ENCODE measurements around the gene IFRD2.
A peak's percentile ranks its signal among the peaks of the same experiment; 100 is the strongest.

Gene IFRD2

GRCh38 chr3:50299929-50300680, 7.9 kb upstream of the IFRD2 start:
- TF ChIP-seq CTCF (IDR thresholded peaks at IDR 0.05; ENCODE audit: low read depth, low read length, missing control alignments): no peak
- no peak for DNase-seq (ENCODE audit: low read depth)
- H3K4me3 ChIP-seq (ENCODE audit: low read depth, low read length): peak overlapping the region; percentile 62

GRCh38 chr3:50299638-50299928, 7.4 kb upstream of the IFRD2 start:
- peak overlapping the region; percentile 62 for H3K4me3 ChIP-seq (ENCODE audit: low read depth, low read length)
- TF ChIP-seq CTCF (IDR thresholded peaks at IDR 0.05; ENCODE audit: low read depth, low read length, missing control alignments): no peak
- DNase-seq (ENCODE audit: low read depth): no peak

GRCh38 chr3:50298836-50299637, 6.8 kb upstream of the IFRD2 start, which contains the start of the genes HYAL3 and NAA80:
HYAL3 (minus strand) TSS chr3:50299405; CDS start chr3:50295602, 3,803 bp downstream.
NAA80 (minus strand) TSS chr3:50299405; CDS start chr3:50297463, 1,942 bp downstream.
- H3K4me3 ChIP-seq (ENCODE audit: low read depth, low read length): peak within 1 kb of the TSS; percentile 75
- DNase-seq (ENCODE audit: low read depth): peak; percentile 96
- TF ChIP-seq CTCF (IDR thresholded peaks at IDR 0.05; ENCODE audit: low read depth, low read length, missing control alignments): peak; percentile 55

- peak overlapping the region; percentile 75 for H3K4me3 ChIP-seq (ENCODE audit: low read depth, low read length)
- DNase-seq (ENCODE audit: low read depth): no peak
- TF ChIP-seq CTCF (IDR thresholded peaks at IDR 0.05; ENCODE audit: low read depth, low read length, missing control alignments): no peak
Measured at GRCh38 chr3:50297896-50298725, 5.9 kb upstream of the IFRD2 start.

GRCh38 chr3:50297384-50297775, 5.2 kb upstream of the IFRD2 start:
- DNase-seq (ENCODE audit: low read depth): no peak
- H3K4me3 ChIP-seq (ENCODE audit: low read depth, low read length): no peak overlapping the region
- TF ChIP-seq CTCF (IDR thresholded peaks at IDR 0.05; ENCODE audit: low read depth, low read length, missing control alignments): no peak

- no peak for DNase-seq (ENCODE audit: low read depth)
- TF ChIP-seq CTCF (IDR thresholded peaks at IDR 0.05; ENCODE audit: low read depth, low read length, missing control alignments): no peak
- no peak overlapping the region for H3K4me3 ChIP-seq (ENCODE audit: low read depth, low read length)
Measured at GRCh38 chr3:50296721-50297383, 4.6 kb upstream of the IFRD2 start.

All from GM12864 (cell line).